Measurements from ENCODE around the gene CDKN2C.
"Not testable (repeated sequence)": the region's sequence is repeated elsewhere in the genome, so short reads cannot be mapped to it uniquely, and the experiment has no call there.

Gene CDKN2C

GRCh38 chr1:50981741-50982140, 11.7 kb downstream of the CDKN2C start:
- DNase-seq = no peak

GRCh38 chr1:50982611-50983010, 12.6 kb downstream of the CDKN2C start:
- no peak for DNase-seq

- DNase-seq = no peak
Measured at GRCh38 chr1:50983219-50983802, 13.3 kb downstream of the CDKN2C start.

GRCh38 chr1:50985094-50985493, 15.0 kb downstream of the CDKN2C start:
- DNase-seq = no peak

GRCh38 chr1:50986653-50987052, 16.6 kb downstream of the CDKN2C start:
- no peak for DNase-seq

- no peak for DNase-seq
Measured at GRCh38 chr1:50989694-50990093, 19.6 kb downstream of the CDKN2C start.

GRCh38 chr1:50992532-50993318, 22.7 kb downstream of the CDKN2C start:
- DNase-seq = no peak

GRCh38 chr1:50993645-50994044, 23.6 kb downstream of the CDKN2C start:
- DNase-seq = no peak

- no peak for DNase-seq
Measured at GRCh38 chr1:50994997-50995396, 25.0 kb downstream of the CDKN2C start.

GRCh38 chr1:50995651-50996050, 25.6 kb downstream of the CDKN2C start:
- DNase-seq = no peak

- no peak for DNase-seq
Measured at GRCh38 chr1:50996083-50996482, 26.0 kb downstream of the CDKN2C start.

- DNase-seq = not testable (repeated sequence)
Measured at GRCh38 chr1:50999375-50999774, 29.3 kb downstream of the CDKN2C start.

GRCh38 chr1:51000160-51000559, 30.1 kb downstream of the CDKN2C start:
- no peak for DNase-seq

- no peak for DNase-seq
Measured at GRCh38 chr1:51000651-51001050, 30.6 kb downstream of the CDKN2C start.

GRCh38 chr1:51002516-51002915, 32.5 kb downstream of the CDKN2C start:
- no peak for DNase-seq

- not testable (repeated sequence) for DNase-seq
Measured at GRCh38 chr1:51005549-51005948, 35.5 kb downstream of the CDKN2C start.

- DNase-seq = no peak
Measured at GRCh38 chr1:51009381-51009780, 39.3 kb downstream of the CDKN2C start.

- no peak for DNase-seq
Measured at GRCh38 chr1:51014878-51015277, 44.8 kb downstream of the CDKN2C start.

- no peak for DNase-seq
Measured at GRCh38 chr1:51019811-51020210, 49.8 kb downstream of the CDKN2C start.

All from stimulated activated CD4-positive, alpha-beta T cell treated with anti-CD3 and anti-CD28 coated beads, Interleukin-4, amount 100 ng/mL, for 1 hour (primary cell).